DMS79 treated with DMSO at 0.1 percent for 48 hours (cell line): Measurements from ENCODE around the gene RPUSD1.

Source experiments
- DNase-seq: peaks from one replicate; lab custom pipeline; 2025; lab: John Stamatoyannopoulos, UW

Gene RPUSD1

DNA sequence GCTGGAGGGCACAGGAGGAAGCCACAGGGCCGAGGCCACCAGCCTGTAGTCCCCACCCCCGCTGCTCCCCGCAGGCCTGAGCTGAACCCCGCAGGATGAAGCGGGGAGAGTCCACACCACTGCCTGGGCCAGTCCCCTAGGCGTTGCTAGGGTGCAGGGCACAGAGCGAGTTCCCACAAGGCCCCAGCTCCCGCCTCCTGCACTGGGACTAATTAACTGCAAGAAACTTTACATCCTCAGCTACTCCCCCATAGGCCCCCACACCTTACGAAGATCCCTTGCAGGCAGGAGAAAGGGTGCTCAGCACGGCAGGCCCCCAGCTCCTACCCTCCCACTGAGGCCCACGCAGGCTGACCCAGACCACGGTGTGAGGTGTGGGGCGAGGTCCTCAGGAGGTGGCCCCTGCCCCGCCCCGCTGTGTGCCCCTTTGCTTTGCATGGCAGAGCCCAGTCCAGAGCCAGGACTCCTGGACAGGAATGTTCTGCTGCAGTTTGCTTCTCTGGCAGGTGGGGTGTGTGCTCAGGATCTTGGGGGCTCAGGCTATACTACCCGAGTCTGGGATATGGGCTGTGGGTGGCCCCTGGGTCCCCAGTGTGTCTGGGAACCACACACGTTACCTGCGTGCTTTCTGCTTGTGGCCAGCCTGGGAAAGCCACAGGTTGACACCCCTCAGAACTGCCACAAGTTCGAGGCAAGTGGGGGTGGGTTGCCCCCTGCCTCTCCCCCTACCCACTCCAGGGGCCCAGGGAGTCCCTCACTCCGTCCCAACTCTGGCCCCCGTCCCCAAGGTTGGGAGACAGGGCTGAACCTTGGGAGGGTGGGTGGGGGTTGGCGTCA lies 11.1 kb upstream of the RPUSD1 start:
- DNase-seq, result no peak

DNA sequence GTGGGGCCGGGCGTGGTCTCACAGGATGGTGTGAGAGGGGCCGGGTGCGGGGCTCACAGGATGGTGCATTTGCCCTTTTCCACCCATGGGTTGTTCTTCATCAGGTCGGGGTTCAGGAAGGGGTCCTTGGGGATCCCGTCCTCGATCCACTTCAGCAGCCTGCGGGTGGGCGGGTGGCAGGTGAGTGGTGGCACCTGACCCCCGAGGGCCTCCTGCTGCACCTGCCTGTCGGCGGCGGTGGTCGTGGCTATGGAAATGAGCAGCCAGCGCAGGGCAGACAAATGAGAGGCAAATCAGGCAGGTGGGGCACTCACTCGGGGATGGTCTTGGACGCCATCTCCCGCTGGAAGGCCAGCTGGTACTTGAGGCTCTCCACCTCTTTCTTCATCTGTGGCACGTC lies 10.5 kb upstream of the RPUSD1 start:
- no peak for DNase-seq

DNA sequence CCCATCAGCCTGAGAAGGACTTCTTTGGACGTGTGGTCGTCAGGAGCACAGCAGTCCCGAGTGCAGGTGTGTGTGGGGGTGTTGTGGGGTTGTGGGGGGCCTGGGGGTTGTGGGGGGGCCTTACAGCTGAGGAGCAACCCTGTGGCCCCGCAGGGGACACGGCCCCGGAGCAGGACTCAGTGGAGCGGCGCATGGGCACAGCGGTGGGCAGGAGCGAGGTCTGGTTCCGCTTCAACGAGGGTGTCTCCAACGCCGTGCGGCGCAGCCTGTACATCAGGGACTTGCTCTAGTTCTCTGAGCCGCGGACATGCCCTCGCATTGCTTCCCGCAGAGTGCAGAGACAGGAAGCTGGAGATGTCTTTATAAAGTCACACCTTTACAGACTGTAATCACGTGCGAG lies 9.5 kb upstream of the RPUSD1 start:
- DNase-seq, result no peak

DNA sequence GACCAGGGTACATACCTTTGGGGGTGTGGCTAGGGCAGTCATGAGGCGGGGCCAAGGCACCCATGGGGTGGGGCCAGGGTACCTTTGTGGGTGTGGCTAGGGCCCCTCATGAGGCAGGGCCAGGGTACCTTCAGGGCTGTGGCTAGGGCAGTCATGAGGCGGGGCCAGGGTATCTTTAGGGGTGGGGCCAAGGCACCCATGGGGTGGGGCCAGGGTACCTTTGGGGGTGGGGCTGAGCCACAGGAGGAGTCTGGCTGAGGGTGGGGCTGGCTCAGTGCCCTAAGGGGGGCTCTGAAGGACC lies 8.9 kb upstream of the RPUSD1 start:
- no peak for DNase-seq

DNA sequence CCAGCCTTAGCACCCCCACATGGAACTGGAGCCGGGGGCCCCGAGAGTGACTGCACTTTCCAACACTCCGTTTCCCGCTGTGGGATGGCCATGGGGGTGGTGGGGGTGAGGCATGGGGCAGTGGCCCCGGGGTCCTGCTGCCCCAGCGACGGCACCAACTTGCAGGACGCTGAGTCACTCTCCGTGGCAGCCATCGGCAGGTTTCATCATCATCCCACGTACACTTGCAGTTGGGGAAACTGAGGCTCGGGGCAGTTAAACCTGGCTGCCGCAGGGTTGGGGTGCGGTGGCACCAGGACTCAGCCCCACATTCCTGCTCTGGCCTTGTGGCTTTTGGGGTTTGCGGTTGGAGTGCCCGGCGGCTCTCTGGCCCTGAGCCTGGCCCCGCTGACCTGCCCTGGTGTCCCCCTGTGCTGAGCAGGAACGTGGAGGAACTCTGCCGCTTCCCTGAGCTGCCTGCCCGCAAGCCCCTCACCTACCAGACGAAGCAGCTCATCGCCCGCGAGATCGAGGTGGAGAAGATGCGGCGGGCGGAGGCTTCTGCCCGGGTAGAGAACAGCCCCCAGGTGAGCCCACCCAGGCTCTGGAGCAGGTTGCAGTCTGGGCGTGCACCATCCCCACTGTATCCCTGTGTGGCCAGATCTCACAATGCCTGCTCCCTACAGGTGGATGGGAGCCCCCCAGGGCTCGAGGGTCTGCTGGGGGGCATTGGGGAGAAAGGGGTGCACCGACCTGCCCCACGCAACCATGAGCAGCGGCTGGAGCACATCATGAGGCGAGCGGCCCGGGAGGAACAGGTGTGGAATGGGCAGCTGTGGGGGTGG lies 8.3 kb upstream of the RPUSD1 start:
- no peak for DNase-seq

DNA sequence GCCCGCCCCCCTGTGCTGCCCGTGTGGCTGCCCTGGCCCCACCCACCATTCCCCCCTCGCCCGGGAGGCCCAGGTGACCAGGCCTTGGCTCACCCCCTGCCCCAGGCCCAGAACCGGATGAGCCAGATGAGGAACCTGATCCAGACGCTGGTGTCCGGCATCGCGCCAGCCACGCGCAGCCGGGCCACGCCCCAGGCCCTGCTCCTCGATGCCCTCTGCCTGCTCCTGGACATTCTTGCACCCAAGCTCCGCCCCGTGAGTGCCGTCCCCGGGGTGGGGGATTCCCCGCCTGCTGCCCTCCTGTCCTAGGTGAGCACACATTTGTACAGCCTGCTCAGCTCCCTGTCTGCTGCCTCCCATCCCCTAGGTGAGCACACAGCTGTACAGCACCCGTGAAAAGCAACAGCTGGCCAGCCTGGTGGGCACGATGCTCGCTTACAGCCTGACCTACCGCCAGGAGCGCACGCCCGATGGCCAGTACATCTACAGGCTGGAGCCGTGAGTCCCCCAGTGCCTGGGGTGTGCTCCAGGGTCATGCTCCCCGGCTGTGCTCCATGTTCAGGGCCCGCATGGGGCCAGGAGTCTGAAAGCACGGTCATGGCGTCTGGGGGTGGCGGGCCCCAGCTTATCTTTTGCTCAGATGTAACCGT lies 7.5 kb upstream of the RPUSD1 start:
- no peak for DNase-seq

DNA sequence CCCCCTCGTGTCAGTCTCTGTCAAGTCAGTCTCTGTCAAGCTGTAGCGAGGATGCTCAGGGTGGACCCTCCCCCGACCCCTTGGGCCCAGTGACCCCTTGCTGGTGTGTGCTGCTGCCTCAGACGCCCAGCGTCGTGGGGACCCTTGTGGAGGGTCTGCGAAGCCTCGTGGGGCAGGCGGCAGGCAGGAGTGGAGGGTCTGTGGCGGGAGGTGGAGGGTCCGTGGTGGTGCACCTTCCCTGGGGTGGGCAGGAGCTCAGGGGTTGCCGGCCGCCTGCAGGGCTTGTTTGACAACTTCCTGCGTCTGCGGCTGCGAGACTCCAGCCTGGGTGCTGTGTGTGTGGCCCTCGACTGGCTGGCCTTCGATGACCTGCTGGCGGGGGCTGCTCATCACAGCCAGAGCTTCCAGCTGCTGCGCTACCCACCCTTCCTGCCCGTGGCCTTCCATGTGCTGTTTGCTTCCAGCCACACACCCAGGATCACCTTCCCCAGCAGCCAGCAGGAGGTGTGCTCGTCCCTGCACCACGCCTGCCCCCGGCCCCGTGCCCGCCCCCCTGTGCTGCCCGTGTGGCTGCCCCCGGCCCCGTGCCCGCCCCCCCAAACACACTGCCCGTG lies 6.8 kb upstream of the RPUSD1 start:
- no peak for DNase-seq

DNA sequence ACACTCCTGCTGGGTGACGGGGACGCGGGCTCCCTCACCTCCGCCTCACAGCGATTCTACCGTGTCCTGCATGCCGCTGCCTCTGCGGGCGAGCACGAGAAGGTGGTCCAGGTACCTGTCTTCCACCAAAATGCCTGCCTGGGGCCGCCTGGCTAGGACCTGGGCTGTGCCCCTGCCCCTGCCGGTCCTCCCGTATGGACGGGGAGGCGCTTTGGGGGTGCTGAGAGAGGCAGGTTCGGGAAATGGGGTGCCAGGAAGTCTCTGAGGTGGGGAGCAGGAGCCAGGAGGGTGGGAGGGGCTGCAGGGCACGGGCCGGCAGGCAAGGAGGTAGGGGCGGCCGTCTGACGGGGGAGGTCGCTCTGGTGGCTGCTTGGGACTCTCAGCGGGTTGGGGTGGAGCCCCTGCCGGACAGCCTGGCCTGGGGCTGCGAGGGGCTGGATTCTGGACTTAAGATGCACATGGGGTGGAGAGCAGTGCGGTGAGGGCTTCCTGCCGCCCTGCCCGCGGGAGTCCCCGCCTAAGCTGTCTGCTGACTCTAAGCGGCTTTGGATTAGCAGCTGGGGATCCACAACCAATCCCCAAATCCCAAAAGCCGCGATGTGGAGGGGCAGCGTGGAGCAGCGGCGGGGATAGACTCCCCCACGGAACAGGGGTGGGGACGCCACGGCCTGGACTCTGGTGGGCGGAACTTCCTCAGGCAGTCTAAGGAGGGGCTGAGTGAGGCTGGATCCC lies 6.1 kb upstream of the RPUSD1 start:
- DNase-seq, result no peak

DNA sequence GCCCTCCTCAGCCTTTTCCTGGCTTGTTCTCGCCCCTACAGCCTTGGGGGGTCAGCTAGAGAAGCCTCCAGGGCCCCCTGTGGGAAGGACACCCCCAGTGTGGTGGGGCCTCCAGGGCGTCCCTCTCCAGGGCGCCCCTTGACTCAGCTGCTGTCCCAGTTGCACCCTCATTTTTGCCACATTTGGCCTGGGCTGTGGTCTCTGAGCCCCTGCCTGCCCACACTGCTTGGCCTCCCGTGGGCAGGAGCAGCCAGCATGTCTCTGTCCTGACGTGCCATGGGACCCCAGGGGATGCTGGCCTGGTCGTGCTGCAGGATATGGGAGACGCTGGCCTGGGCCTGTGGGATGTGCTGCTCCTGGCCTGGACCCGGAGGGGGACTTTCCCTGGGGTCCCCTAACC lies 5.2 kb upstream of the RPUSD1 start:
- no peak for DNase-seq

DNA sequence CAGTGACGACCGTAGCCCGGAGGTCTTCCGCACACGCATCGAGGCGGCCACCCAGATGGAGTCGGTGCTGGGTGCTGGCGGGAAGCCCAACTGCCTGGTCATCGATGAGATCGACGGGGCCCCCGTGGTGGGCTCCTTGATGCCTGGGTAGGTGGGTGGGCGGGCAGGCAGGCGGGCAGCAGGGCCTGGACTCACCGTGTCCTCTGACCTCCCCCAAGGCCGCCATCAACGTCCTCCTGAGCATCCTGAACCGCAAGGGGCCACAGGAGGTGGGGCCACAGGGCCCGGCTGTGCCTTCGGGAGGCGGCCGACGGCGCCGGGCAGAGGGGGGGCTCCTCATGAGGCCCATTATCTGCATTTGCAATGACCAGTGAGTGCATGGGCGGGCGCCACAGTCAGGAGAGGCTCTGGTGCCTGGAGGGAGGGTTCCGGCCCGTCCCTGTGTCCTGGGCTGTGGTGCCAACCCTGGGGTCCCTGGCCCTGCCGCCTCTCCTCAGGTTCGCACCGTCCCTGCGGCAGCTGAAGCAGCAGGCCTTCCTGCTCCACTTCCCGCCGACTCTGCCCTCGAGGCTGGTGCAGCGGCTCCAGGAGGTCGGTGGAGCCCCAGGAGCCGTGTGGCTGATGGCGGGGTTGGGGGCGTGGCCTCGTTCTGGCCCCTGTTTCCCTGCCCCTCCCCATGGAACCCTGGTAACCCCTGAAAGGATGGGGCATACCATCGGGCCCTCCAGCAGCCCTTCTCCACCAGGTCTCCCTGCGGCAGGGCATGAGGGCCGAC lies 4.2 kb upstream of the RPUSD1 start:
- no peak for DNase-seq

DNA sequence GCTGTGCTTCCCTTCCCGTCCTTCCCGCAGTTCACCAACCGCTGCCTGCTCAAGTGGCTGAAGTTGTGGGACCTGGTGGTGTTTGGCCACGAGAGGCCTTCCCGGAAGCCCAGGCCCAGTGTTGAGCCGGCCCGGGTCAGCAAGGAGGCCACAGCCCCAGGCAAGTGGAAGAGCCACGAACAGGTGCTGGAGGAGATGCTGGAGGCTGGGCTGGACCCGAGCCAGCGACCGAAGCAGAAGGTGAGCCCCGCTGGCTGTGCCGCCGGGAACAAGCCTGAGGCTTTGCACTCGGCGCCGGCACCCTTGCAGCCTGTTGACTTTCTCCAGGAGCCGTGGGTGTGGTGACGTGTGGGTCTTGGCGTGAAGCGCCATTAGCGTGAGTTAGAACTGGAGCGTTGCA lies 3.0 kb upstream of the RPUSD1 start:
- DNase-seq, result no peak

DNA sequence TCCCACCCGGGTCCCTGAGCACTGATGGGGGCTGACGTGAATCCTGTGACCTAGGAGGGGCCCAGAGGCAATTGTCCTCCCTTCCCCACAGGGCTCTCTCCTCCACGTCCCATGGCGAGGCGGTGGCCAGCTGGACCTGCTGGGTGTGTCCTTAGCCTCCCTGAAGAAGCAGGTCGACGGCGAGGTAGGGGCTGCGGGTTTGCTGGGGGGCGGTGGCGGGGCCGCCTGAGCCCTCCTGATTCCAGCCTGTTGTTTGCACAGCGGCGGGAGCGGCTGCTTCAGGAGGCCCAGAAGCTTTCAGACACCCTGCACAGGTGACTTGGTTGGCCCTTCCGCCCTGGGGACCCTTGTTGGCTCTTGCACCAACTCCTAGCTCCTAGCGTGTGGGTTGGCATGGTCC lies 1.9 kb upstream of the RPUSD1 start:
- DNase-seq, result no peak

DNA sequence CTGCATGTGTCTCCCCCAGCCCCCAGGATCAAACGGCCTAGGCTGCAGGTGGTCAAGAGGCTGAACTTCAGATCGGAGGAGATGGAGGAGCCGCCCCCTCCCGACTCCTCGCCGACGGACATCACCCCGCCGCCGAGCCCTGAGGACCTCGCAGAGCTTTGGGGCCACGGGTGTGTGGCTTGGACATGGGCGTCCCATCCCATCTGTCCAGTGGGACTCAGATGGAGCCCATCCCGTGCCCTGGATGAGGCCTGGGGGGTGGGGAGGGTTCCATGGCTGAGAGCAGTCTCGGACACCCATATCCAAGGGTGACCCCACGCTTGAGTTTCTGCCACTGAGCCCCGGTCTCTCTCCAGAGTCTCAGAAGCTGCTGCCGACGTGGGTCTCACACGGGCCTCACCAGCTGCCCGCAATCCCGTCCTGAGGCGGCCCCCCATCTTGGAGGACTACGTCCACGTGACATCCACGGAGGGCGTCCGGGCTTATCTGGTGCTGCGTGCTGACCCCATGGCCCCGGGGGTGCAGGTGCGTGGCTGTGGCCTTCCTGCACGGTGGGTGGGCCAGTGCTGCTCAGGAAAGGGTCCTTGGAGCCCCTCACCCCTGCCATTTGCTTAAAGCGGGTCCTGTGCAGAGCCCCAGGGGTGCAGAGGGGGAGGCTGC lies 1.1 kb upstream of the RPUSD1 start:
- no peak for DNase-seq

DNA sequence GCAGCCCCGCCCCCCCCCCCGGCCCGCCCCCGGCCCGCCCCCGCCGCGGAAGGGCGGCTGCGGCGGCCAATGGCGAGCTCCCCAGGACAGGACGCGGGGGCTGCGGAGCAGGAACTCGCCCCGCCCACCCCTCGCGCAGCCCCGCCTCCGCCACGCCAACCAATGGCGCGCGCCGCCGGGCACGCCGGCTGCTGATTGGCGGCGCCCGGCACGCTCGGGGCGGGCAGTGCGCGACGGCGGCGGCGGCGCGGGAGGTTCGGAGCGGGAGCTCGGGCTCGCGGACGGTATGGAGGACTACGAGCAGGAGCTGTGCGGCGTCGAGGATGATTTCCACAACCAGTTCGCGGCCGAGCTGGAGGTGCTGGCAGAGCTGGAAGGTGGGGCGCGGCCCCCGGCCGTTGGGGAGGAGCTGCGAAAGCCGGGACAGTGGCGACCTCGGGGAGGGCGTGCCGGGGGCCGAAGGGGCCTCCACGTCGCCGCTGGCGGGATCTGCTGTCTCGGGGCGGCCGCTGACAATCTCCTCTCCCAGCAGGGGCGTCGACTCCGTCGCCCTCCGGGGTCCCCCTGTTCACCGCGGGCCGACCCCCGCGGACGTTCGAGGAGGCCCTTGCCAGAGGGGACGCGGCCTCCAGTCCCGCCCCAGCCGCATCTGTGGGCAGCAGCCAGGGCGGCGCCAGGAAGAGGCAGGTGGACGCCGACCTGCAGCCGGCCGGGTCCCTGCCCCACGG lies 382 bp upstream of the RPUSD1 start, which contains the start of gene CHTF18:
CHTF18 (plus strand) TSS at position 222 of the 728 bp plus-strand sequence; CDS start at position 287, 65 bp downstream.
- peak; percentile 76 for DNase-seq

DNA sequence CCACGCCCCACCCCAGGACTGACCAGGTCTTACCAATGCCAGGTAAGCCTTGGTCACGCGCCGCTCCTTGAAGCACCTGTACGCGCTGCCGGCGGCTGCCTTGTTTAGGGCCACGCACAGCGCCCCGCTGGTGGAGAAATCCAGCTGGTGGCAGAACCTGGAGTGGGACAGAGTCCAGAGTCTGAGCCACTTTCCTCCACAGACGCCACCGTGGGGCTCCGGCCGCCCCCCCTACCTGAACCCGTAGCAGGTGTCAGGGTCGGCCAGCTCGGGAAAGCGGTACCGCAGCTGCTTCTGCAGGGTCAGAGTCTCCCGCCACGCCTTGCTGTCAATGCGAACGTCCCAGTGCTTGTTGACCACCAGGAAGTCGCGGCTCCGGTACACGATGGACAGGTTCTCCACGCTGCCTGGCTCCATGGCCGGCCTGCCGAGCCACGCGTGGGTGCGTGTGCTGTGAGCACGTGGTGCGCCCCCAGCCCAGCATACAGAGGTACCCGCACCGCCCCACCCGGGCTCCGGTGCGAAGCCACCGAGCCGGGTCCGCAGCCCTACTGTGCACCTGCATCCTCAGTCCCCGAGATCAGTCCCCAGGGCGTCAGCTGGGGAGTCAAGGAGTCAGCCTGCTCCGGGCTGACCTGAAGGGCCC lies 737 bp downstream of the RPUSD1 start:
- DNase-seq, result no peak

DNA sequence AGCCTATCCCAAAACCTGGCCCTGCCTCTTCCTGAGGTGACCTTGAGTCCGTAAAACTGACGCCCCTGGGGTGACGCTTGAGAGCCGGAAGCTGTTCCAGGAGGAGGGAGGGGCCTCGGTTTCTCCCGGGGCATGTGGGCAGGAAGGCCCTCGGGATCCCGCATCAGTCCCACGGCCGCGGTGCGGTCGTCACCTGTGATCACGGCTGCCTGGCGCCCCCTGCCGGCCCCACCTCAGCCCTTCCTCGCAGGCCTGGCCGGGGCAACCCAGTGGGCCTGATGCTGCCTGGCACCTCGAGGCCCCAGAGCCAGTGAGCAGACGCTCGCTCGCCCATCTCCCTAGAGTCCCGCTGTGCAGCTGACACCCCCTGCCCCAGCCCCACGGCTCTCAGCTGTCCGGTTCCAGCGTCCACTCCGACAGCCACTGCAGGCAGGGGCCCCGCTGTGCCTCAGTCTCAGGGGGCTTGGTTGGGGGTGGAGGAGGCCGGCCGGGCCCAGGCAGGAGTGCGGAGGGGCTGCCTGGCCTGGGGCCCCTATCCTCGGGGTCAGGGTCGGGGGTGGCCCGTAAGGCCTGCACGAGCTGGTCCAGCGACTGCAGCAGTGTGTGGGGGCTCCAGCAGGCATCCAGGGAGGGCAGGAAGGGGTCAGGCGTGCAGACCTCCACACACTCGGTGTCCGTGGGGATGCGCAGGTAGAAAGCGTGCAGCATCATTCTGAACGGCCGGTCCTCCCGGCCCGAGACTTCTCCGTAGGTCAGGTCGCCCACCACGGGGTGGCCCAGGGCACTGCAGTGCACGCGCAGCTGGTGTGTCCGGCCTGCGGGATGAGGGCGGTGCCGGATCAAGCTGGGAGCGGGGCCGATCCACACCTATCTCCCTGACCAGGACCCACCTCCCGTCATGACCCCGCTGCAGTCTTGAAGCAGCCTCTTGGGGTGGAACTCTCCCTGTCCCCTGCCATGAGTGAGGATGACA lies 2.3 kb downstream of the RPUSD1 start:
- DNase-seq, result no peak

DNA sequence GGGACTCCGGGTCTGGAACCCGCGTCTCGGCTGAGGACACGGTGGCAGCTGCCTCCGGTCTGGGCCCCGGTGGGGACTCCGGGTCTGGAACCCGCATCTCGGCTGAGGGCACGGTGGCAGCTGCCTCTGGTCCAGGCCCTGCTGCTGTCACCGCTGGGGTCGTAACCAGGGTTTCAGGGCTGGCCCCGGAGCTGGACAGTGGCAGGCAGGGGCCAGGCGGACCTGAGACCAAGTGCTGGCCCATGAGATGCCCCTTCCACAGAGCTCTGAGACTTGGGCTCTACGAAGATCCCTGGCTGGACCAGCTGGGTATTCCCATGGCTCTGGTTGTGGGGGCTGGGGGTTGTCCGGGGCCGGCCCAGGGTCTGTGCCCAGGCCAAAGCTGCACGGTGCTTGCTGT lies 3.8 kb downstream of the RPUSD1 start:
- DNase-seq, result no peak
